GM21786 (cell line): Measurements from ENCODE around the gene DDX39B.
"Not testable (repeated sequence)": the region's sequence is repeated elsewhere in the genome, so short reads cannot be mapped to it uniquely, and the experiment has no call there.

Experiments used
- ATAC-seq: cut with Tn5 transposase; IDR thresholded peaks from one replicate; pipeline ENCODE4 v1.9.1; 2021; ENCODE audit not compliant: unreplicated experiment

DDX39B gene

DNA sequence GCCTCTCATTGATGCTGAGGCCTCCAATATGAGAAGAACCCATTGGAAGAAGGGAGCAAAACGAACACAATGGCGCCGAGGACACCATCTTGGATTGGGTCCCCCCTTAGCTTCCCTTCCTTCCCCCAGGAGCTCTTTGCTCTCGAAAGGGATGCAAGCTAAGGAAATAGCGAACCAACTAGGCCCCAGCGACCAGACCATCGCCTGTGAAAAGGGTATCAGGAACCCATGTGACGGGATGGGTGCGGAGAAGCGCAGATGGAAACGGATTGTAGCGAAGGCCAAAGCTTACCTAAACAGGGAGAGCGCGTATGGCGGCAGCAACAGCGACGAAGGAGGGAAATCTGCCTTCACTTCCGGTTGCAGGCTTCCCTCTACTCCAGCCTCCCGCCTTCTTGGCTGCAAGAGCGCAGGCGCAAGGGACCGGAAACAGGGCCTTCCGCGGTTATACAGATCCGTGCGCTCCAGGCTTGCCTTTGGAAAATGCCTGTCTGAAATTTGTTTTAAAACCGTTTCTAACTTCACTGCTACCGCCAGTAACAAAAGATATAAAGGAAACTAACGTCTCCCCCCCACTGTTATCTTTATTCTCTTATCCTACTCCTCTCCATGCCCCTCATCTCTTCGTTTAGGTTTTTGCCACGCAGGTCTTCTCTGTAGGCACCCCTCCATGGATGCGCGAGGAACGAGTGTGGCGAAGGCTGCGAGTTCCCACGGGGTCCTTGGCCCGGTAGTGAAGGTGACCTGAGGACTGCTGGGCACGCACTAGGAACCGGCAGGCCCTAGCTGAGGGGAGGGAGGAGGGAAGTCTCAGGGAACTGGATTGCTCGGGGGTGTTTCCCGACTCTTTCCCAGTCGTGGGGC lies at the start of gene DDX39B:
TSS of gene DDX39B (minus strand) at position 346 of the 864 bp plus-strand sequence. CDS start 1,471 bp downstream, outside the sequence.
- peak; percentile 56 for ATAC-seq

DNA sequence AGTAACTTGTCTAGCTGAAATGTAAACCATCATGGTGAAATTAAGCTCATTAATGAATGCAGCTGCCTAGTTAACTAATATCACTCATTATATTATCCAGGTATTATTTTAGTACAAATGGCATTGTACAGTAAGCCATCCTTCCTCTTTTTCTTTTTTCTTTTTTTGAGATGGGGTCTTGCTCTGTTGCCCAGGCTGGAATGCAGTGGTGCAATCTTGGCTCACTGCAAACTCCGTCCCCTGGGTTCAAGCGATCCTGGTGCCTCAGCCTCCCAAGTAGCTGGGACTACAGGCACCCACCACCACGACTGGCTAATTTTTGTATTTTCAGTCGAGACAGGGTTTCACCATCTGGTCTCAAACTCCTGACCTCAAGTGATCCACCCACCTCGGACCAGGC lies 48.9 kb upstream of the DDX39B start:
- ATAC-seq = not testable (repeated sequence)

DNA sequence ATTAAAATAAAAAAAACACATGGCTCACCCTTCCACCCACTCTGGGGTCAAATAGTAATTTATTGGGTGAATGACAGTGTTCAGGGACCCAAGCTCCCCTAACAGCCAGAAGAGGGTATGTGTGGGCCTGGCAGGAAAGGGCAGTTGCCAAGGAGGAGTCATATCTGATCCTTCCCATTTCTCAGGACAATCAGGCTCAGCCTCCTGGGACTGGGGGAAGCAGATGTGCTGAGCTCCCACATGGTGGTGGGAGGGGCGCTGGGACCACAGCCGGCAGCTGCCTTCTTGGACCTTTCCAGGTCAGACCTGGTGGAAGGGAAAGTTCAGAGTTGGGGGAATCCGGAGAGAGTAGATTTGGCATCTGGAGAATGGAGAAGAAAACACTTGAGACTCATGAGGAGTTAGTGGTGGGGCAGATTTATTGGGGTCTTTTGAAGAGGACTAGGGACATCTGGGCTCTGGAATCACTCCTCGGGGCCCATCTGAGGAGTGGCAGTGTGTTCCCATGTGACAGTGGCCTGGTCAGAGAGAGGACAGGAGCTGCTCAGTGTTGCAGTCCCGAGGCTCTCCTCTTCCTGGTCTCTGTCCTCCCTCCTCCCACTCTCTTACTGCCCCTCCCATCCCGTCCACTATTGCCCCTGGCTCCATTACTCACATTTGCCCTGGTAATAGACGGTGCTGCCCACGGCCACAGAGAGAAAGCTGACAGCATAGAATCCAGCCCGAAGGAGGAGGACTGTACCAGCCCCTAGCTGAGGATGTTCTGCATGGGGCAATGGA lies 47.3 kb upstream of the DDX39B start:
- no peak for ATAC-seq

DNA sequence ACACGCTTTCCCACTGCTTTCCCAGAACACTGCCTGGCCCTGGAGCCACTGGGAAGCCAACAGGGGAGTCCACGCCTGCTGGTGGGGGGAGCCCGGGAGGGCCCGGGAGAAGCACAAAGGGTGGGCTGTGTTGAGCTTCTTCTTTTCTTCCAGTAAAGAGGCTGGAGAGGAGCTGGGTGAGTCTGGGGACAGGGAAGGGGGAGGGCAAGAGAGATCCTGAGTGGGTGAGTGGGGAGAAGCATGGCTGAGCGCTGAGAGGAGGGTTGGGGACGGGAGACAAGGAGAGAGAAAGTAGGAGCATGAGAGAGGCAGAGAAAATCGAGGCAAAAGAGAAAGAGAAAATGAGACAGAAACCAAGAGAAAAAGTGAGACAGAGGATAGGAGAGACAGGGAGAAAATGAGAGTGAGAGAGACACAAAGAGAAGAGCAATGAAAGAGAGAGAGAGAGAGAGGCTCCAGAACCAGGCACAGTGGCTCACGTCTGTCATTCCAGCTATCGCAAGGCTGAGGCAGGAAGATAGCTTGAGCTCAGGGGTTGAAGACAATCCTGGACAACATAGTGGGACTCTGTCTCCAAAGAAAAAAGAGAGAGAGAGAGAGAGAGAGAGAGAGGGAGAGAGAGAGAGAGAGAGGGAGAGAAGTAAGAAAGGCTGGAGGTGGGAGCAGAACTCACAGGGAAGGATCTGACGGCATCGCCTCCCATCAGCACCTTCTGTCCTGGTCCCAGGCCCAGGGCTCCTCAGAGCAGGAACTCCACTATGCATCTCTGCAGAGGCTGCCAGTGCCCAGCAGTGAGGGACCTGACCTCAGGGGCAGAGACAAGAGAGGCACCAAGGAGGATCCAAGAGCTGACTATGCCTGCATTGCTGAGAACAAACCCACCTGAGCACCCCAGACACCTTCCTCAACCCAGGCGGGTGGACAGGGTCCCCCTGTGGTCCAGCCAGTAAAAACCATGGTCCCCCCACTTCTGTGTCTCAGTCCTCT lies 46.3 kb upstream of the DDX39B start:
- ATAC-seq = no peak

DNA sequence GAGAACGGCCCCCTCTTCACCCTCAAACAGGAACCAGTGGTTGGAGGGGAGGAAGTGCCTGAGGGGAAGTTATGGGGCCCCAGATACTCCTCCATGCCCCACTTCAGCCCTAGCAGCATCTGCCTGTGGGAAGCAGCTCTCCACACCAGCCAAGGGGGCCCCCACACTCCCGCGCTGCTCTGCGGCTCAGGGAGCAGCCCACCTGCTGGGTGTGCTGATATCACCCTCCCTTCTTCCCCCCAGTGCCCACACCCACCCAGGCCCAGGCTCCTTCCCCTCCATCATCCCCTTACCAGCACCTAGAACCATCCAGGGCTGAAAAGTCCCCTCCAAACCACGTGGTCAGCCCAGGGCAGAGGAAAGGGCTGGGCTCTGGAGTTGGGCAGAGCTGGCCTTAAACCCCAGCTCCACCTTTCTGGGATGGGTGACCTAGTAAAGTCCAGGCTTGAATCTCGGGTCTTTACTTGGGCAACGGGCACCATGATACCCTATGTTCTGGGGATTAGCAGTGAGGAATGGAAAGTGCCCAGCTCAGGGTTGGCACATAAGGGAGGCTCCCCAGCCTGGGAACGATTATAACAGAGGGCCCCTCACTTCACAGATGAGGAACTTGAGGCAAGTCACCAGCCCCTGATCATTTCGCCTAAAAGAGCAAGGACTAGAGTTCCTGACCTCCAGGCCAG lies 44.9 kb upstream of the DDX39B start:
- ATAC-seq = no peak

DNA sequence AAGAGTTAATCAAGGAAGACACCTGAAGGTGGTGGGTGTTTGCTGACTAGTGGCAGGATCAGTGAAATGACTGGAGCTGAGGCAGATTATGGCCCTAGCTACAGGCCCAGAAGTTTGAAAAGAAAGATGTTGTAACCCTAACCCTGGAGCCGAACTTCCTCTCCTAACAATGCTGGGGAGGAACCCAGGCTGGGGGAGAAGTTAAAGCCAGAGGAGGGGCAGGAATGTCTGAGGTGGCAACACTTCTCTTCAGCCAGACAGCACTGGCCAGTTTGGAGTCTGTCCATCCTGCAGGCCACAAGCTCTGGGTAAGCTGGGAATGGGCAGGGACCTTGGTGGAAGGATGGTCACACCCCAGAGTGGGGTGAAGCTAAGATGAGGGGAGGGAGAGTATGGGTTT lies 44.2 kb upstream of the DDX39B start, which contains the start of gene LST1:
TSS of gene LST1 (plus strand) at position 270 of the 400 bp plus-strand sequence. CDS start 1,023 bp downstream, outside the sequence.
- no peak for ATAC-seq

DNA sequence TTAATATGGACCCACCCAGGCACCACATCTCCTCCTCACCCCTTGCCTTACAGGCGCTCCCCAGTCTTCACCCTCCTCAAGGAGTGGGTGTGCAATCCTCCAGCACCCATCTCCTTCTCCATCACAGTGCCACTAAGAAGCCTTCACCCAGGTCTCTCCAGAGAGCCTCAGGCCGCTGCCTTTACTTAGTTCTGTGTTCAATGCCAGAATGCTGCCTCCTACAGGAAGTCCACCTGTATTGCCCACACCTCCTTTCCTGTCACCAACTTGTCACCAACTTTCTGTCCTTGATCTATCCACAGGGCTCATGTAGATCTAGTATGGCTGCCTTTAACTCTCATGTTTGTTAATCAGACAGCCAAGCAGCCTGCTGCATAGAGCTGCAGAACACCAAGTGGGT lies 43.7 kb upstream of the DDX39B start:
- ATAC-seq = no peak

DNA sequence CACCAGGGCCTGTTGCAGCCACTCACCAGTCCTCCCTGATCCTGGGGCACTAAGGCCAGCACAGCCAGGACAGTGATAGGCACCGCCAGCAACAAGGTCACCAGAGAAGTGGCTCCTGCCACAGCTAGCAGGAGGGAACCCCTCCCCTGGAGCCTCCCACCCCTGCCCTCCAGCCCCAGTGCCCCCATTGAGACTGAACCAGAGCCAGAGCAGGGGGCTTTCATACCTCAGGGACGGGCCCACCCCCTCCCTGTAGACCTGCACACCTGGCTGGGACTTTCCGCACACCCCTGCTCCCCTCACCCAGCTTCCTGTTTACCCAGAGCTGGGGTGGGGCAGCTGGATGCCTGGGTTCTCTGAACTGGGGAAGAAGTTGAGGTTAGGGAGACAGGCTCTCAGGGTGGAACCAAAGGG lies 40.4 kb upstream of the DDX39B start, which contains the start of gene LTB:
TSS of gene LTB (minus strand) at position 195 of the 414 bp plus-strand sequence. CDS start at position 188, 7 bp downstream.
- ATAC-seq = no peak

DNA sequence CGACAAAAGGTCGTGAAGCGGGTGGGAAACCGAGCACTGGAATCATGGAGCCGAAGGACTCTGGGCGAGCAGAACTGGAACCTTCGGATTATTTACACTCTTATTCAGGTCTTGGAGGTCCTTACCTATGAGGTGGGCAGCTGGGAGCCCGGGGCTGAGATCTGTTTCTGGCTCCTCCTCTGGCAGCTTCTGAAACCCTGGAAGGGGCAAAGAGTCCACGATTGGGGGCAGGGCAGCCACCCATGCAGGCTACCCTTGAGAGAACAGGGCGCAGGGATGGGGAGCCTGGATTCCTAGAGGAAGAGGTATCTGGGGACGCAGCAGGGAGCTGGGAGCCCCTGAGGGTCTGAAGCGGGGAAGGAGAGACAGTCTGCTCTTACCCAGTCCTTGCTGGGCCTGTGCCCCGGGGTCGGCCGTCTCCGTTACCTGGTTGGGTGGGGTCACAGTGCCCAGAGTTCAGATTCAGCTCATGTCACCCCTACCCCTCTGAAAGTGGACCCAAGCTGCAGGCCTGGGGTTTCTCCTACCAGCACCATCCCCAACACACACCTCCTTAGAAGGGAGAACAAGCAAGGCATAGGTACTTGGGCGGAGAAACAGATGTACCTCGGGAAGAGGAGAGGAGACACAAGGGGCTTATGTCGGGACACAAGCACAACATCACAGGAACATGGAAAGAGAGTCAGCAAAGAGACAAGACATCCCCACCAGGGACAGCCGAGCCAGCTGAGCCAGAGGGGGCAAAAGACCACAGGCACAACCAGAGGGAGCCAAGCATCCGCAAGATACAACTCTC lies 39.8 kb upstream of the DDX39B start:
- ATAC-seq = no peak

DNA sequence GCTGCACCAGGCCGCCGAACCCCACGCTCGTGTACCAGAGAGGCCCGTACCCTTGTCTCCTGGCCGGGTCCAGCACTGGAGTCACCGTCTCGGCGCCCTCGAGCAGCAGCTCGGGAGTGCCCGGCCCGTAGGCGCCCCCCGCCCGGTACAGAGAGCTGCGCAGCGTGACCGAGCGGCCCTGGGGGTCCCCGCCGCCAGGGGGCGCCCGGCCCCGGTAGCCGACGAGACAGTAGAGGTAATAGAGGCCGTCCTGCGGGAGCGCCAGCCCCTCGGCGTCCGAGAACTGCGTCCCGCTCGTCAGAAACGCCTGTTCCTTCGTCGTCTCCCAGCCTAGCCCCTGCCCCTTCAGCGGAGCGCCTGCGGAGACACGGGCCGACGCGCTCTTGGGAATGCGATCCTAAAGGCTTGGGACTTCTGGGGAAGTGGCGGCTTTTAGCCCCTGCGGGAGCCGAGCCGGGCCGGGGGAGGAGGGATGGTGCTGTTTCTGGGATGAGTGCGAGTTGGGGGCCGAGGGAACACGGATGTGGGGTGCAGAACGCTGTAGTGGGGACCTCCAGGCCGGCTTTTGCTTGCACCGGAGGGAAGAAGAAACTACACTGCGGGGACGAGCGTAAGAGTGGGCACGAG lies 39.1 kb upstream of the DDX39B start:
- ATAC-seq = peak; percentile 38

DNA sequence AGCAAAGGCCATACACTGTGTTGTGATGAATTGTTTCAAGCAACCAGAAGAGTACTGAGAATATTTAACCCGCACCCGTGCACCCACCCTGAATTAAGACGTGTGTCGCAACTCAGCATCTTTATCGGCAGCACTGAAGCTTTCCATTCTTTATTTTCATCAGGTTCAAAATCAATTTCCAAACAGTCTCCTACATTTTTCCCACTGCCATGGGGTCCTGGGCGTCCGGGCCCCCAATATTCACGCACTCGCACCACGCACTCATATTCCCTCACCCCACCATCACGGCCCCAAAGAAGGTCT lies 38.6 kb upstream of the DDX39B start:
- ATAC-seq = no peak

DNA sequence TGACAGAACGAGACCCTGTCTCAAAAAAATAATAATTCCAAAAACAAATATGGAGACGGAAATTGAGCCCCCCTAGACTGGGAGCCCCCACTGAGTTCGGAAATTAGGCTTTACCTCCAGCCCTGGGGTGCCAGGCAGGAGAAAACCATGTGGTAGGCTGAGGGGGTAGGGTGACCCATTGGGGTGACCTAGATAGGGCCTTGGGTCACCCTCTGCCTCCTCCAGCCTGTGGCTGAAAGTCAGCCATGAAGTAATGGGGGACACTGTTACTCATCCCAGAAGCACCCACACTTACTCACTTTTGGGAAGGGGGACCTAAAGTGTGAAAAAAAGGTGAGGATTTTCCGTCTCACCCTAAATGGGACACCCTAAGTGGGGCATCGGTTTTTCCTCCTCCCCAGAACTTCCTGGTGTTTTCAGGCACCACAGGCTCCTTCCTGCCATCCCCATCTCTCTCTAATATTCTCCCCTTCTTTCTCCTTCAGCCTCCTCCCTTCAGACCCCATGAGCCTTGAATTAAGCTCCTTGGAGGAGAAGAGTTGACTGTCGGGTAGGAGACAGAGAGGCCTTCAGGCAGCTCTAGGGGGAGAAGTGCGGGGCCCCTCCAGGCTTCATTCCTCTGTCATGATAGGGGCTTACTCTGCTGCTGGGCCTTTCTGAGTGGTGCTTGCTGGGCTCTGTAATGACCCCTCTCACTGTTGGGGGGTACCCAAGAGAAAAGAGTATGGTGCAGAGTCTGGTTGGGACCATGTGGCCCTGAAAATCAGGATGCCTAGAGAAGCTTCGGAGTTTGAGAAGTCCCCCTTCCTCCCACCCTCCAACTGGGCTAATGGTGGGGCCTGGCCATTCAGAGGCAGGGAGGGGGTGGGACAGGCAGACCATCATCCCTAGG lies 38.0 kb upstream of the DDX39B start:
- no peak for ATAC-seq

DNA sequence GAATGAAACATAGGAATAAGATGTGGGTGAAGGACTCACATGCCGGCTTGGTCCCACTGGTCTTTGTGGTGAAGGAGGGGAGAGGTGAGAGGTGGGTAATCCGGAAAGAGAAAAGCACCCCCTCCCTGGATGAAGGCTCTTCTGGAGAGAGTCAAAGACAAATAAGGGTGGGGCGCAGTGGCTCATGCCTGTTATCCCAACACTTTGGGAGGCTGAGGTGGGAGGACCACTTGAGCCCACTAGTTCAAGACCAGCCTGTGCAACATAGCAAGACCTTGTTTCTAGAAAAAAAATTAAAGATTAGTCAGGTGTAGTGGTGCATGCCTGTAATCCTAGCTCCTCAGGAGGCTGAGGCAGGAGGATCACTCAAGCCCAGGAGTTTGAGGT lies 37.3 kb upstream of the DDX39B start:
- no peak for ATAC-seq

DNA sequence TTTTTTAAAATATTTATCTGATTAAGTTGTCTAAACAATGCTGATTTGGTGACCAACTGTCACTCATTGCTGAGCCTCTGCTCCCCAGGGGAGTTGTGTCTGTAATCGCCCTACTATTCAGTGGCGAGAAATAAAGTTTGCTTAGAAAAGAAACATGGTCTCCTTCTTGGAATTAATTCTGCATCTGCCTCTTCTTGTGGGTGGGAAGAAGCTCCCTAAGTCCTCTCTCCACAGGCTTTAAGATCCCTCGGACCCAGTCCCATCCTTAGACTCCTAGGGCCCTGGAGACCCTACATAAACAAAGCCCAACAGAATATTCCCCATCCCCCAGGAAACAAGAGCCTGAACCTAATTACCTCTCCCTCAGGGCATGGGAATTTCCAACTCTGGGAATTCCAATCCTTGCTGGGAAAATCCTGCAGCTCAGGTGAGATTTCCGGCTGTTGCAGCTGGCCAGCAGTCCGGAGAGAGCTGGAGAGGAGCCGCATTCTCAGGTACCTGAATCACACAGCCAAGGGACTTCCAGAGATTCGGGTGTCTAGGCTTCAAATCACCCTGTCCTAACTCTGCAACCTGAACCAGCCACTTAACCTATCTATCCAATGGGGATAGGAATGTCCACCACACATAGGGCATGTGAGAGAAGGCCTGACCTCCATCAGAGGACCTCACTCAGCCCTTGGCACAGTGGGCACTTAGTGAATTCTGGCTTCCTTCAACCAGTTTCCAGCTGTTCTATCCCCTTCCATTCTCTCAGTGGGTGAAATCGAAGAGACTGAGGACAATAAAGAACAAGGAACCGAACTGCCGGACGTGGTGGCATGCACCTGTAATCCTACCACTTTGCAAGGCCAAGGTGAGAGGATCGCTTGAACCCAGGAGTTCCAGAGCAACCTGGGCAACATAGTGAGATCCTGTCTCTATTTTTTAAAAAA lies 36.6 kb upstream of the DDX39B start:
- no peak for ATAC-seq

DNA sequence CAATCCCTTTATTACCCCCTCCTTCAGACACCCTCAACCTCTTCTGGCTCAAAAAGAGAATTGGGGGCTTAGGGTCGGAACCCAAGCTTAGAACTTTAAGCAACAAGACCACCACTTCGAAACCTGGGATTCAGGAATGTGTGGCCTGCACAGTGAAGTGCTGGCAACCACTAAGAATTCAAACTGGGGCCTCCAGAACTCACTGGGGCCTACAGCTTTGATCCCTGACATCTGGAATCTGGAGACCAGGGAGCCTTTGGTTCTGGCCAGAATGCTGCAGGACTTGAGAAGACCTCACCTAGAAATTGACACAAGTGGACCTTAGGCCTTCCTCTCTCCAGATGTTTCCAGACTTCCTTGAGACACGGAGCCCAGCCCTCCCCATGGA lies 35.8 kb upstream of the DDX39B start:
- ATAC-seq = no peak

DNA sequence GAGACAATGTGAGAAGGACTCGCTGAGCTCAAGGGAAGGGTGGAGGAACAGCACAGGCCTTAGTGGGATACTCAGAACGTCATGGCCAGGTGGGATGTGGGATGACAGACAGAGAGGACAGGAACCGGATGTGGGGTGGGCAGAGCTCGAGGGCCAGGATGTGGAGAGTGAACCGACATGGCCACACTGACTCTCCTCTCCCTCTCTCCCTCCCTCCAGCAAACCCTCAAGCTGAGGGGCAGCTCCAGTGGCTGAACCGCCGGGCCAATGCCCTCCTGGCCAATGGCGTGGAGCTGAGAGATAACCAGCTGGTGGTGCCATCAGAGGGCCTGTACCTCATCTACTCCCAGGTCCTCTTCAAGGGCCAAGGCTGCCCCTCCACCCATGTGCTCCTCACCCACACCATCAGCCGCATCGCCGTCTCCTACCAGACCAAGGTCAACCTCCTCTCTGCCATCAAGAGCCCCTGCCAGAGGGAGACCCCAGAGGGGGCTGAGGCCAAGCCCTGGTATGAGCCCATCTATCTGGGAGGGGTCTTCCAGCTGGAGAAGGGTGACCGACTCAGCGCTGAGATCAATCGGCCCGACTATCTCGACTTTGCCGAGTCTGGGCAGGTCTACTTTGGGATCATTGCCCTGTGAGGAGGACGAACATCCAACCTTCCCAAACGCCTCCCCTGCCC lies 35.2 kb upstream of the DDX39B start:
- ATAC-seq = no peak
